NCI-H345 treated with DMSO at 0.1 percent for 48 hours (cell line): ENCODE measurements around the gene BCL2A1.
"Not testable (repeated sequence)": the region's sequence is repeated elsewhere in the genome, so short reads cannot be mapped to it uniquely, and the experiment has no call there.

Experiments
- DNase-seq: peaks from one replicate; lab custom pipeline; 2025; ENCODE audit not compliant: unreplicated experiment; lab: John Stamatoyannopoulos, UW

Gene BCL2A1

DNA sequence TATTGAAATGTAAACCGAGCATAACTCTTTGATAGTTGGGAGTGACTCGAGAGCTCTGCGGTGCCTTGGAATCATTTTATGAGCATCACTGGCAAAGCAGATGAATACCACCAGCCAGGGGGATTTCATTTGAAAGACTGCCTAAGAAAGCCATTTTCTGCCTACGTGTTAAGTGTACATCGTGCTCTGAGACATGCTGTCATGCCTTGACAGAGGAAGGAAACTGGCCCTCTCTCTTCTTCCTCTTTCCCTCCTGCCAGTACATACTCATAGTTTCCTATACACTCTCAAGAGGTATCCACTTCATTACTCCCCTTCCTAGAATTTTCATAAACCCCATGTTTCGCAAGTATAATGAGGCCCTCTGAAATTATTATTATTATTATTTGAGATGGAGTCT is 8.8 kb downstream of the BCL2A1 start:
- DNase-seq = no peak

DNA sequence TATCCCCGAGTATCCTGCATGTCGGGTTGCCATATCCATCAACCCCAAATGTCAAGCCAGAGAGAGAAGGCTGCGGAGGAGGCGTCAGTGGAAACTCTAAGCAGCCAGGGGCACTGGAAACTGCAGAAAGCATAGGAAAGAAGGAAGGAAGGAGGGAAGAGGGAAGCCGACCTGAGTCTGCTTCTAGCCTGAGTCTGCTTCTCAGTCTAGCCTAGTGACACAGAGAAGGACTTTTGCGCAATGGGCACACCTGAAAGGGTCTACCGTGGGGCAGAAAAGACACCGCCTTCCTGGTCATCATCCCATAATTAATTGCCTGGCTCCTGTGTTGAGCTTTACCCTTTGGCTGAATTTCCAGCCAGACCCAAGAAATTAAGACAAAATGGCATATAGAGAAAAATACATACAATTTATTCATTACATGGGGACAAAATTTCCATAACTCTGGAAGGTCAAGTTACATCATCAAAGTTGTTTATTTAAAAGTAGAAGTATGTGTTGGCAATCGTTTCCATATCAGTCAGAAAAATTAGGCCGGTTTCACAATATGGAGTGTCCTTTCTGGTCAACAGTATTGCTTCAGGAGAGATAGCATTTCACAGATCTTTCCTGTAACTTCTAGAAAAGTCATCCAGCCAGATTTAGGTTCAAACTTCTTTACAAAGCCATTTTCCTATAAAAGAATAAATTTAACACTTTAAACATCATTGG is 10.3 kb downstream of the BCL2A1 start:
- no peak for DNase-seq

DNA sequence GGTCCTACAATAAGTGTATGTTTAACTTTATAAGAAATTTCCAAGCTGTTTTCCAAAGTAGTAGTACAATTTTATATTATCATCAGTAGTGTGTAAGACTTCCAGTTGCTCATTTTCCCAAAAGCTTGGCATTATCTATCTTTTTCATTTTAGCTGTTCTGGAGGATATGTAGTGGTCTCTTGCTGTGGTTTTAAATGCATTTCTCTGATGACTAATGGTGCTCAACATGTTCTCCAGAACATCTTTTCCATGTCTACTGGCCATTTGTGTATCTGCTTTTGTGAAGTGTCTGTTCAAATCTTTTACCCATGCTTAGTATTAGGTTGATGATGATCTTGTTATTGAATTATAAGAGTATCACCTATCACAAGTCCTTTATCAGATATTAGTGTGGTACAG is 13.3 kb downstream of the BCL2A1 start:
- DNase-seq = no peak

DNA sequence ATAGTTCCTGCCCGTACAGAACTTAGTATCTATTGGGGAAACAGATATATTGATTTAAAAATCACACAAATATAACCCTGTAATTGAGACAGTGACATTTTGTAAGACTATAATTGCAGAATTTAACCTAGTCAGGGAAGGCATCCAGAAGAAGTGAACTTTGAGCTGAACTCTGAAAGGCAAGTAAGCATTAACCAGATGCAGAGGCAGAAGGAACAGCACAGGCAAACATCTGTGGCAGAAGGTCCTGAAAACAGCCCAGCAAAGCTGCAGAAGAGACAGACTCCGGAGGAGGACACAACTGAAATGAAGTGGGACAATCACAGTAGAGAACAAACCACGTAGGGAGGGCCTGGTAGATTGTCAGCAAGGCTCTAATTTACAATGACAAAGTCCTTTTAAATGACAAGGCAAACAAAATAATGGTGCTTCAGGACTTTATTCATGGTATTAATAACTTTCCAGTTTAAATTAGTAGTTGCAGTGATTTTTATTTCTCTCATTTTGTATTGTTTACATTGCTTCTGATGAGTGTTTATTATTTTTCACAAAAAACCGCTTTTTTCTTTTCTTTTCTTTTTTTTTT is 14.5 kb downstream of the BCL2A1 start:
- DNase-seq = no peak

DNA sequence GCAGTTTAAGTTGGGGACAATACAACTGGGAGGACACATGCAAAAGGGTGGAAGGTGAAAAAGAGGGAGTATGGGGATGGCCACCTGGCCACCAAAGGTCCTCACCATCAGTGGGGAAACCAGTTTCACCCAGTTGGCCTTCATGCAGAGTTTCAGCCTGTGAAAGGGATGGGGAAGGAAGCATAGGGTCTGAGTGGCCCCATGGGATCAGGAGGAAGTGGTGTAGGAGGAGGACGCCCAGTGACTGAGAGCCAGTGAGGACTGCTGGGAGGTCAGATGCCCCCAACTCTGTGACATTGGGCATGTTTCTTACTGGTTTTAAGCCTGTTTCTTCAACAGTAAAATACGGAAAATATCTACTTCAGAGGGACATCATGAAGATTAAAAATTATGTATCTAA is 16.3 kb downstream of the BCL2A1 start:
- DNase-seq = no peak

DNA sequence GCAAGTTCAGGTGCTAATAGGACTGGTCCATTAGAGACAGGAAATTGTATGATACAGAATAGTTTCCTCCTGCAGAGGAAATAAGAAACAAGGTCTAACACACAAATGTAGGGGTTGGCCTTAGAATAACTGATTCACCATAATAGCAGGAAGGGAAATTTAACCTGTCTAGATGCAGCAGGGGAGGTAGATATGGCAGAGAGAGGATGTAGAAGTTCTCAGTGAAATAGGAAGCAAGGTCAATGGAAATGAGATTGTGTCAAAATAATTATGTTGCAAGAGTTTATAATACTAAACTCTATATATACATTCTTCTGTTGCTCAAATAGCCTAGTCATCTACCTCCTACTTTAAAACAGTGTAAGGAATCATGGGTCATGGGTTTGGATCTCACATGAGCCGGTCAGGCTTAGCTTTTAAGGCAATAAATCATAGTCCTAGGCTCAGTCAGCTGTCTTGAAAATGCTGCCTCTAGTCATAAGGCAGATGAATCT is 17.0 kb downstream of the BCL2A1 start:
- DNase-seq = no peak

DNA sequence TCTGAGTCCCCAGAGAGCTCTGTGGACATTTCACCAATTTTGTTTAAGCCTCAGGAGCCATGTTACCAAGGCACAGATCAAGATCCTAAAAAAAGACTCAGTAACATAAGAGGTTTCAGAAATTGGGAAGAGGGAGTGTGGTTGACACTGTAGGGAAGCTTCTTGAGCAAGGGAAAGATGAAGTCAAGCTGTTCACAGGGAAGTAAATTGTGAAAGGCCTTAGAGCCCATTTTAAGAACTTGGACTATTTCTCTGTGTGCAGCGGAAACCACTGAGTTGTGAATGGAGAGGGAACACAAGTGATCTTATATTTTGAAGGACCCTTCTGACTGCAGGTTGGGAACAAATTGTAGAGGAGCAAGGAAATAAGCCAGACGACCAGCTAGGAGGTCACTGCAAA is 18.7 kb downstream of the BCL2A1 start:
- DNase-seq = no peak

DNA sequence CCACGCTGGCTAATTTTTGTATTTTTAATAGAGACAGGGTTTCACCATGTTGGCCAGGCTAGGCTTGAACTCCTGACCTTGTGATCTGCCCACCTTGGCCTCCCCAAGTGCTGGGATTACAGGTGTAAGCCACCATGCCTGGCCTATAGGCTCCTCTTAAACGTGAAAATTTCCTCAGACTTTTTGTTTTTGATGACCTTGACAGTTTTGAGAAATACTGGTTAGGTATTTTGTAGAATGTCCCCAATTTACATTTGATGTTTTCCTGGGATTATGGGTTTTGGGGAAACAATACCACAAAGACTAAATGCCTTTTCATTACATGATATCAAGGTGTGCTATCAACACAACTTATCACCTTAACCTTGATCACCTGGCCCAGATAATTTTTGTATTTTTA is 20.7 kb downstream of the BCL2A1 start:
- no peak for DNase-seq

DNA sequence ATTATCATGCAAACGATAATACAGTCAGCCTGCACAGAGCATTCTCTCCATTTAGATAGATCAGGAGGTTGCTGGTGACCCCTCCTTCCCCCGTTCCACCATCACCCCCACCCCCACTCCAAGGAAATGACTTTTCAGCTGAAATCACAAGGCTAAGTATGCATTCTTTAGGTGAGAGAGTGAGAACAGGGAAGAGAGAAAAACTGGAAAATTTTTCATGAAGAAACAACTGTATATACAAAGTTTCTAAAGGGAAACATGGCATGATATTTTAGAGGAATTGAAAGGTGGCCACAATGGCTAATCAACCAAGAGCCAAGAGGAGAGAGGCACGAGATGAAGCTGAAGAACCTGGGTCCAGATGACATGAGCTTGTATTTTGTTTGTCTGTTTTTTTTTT is 22.2 kb downstream of the BCL2A1 start:
- DNase-seq = no peak

DNA sequence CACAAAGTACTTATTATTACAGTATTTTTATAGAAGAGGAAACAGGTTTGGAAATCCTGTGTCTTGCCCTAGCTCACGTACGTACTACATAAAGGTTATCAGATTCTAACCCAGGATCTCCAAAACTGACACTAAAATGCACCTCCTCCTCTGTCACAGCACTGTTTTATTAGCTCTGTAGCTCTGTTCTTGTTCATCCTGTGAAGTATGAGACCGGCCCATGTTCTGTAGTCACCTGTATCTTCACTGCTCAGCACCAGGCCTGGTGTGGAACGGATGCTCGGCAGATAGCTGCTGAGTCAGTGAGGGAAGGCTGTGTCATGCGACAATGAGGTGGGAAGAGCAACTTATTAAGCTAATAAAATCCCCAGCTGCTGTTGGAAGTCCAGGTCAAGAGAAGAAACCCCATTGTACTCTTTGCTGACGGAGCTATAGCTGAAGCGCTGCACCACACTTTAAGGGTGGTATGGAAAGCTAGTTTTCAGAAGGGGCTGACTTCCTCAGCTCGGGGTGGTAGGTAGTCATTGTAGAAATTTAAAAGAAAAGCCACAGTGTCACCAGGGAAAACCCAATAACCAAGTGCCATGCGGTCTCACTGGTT is 22.8 kb downstream of the BCL2A1 start:
- DNase-seq = no peak

DNA sequence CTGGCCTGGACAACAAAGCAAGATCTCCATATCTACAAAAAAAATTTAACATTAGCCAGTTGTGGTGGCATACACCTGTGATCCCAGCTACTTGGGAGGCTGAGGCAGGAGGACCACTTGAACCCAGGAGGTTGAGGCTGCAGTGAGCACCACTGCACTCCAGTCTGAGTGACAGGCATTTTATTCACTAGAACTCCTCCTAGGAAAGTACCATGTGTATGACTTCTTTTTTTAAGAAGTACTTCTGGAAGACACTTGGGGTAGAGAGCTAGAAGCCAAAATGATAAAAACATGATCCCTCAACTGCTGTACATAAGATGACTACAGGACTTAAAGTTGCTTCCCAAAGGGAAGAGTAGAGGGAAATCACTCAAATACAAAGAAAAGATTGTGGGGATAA is 24.0 kb downstream of the BCL2A1 start:
- DNase-seq = no peak

DNA sequence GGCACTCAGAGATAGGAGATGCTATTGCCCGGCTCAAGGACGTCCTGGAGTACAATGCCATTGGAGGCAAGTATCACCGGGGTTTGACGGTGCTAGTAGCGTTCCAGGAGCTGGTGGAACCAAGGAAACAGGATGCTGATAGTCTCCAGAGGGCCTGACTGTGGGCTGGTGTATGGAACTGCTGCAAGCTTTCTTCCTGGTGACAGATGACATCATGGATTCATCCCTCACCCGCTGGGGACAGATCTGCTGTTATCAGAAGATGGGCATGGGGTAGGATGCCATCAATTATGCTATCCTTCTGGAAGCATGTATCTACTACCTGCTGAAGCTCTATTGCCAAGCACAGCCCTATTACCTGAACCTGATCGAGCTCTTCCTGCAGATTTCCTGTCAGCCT is 26.4 kb downstream of the BCL2A1 start:
- no peak for DNase-seq

DNA sequence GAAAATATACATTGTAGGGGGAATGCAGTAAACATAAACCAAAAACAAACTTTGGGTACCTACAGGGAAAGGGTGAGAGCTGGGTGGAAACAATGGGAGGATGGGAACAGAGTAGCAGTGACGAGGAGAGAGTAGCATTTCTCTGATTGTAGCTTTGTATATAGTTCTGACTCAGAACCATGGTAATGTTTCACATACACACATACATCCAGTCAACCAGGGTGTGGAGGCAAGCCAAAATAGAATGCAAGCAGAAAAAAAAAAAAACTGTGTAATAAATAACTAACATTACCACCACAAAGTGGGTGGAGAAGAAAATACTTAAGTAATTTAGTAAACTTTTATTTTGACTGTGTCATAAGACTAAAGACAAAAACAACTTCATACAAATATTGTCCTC is 27.2 kb downstream of the BCL2A1 start:
- DNase-seq = no peak

DNA sequence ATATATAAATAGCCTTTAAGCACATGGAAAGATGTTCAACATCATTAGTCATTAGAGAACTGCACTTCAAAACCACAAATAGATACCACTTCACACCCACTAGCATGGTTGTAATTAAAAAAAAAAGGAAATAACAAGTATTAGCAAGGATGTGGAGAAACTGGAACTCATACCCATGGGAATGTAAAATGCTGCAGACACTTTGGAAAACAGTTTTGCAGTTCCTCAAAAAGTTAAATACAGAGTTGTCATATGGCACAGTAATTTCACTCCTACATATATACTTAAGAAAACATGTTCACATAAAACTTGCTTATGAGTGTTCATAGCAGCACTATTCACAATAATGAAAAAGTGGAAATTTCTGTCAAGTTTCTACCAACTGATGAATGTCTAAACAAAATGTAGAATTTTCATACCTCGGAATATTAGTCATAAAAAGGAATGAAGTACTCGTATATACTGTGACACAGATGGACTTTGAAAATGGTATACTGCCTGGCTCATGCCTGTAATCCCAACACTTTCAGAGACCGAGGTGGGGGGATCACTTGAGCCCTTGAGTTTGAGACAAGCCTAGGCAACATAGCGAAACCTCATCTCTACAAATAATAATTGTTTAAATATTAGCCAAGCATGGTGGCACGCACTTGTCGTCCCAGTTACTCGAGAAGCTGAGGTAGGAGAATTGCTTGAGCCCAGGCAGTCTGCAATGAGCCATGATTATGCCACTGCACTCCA is 28.1 kb downstream of the BCL2A1 start:
- DNase-seq = no peak

DNA sequence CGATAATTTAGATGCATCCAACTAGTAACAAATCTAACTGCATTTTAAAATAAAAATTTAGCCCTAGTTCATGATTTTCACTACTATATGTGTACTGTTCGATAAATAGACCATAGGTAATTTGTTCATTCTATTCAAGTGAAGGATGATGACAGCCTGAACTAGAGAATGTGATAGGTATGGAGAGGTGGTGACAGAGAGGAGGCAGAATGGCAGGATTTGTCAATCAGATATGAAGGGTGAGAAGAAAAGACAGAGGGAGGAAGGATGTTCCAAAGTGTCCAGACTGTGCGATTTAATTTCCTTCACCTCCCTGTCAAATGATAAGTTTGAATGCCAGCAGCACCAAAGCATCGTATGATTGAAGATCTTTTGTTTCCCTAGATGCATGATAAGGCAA is 31.6 kb downstream of the BCL2A1 start:
- no peak for DNase-seq

DNA sequence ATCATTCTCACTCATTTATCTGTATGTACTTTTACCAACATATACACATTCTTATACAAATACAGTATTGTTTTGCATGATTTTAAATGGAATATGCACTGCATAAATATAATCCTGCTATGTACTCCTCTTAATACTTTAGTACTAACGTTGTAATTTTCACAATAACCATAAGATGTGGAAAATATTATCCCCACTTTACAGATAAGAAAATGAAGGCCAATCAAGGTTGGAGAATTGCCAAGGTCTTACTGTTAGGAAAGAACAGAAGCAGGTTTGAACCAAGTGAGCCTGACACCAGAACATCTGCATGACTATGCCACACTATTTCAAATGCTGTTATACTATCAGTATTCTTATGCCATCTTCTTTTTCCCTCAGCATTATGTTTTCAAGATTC is 32.9 kb downstream of the BCL2A1 start:
- no peak for DNase-seq

DNA sequence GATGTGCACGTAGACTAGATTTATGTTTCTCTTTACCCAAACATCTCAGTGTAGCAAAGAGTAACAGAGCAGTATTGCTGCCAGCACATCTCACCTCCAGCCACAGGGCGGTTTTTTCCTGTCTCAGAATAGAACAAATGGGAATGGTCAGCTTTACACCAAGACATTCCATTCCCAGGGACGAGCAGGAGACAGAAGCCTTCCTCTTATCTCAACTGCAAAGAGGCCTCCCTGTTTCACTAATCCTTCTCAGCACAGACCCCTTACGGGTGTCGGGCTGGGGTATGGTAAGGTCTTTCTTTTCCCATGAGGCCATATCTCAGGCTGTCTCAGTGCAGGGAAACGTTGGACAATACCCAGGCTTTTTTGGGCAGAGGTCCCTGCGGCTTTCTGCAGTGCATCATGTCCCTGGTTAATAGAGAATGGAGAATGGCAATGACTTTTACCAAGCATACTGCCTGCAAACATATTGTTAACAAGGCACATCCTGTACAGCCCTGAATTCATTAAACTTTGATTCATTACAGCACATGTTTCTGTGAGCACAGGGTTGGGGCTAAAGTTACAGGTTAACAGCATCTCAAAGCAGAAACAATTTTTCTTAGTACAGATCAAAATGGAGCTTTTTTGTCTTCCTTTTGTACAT is 35.3 kb downstream of the BCL2A1 start:
- DNase-seq = not testable (repeated sequence)

DNA sequence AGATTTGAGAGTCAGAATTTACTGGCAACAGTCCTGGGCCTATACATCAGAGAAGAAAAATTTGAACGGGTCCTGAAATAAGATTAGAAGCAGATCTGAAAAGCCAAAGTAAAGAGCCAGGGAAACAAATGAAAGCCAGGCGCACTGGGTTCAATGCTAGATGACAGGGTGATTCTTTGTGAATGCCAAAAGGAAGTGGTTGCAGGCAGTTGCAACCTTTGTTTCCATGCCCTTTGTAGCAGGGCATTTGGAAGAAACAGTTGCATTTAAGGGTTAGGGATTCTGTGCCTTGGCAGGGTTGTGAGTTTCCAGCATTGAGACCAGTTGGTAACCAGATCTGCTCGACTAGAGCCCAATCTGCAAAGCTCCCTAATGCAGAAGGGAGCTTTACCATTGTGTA is 37.8 kb downstream of the BCL2A1 start:
- DNase-seq = no peak

DNA sequence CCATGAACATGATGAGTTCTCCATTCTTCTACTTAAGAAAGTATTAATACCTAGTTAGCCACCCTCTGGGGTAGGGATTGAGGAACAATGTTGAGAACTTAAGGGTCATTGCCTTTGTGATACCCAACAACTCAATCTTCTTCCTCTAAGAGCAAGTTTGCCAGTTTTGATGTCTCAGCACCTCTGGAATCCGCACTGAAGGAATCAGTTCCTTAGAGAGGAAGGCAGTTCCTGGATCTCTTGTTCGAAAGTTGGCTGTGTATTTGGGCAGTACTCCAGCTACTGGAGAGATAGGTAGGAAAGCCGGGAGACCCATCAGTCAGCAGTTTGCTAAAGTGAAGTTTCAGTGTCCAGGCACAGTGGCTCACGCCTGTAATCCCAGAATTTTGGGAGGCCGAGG is 38.5 kb downstream of the BCL2A1 start:
- DNase-seq = no peak

DNA sequence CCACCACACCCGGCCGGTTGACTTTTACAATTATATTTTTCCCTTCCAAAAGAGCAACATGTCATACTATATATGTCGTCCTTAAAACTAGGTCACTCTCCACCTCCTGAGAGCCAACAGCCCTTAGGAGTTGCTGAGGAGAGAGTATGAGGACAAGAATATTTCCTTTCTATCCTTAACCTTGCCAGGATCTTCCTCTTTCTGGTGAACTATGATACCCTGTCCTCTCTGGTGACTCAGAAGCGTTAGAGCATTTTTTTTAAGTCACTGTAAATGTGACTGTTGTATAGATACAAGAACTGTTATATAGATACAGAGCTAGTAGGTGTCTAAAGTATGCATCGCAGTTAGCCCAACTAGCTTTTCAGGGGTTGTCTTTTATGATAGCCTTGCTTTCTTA is 40.5 kb downstream of the BCL2A1 start:
- DNase-seq = no peak

DNA sequence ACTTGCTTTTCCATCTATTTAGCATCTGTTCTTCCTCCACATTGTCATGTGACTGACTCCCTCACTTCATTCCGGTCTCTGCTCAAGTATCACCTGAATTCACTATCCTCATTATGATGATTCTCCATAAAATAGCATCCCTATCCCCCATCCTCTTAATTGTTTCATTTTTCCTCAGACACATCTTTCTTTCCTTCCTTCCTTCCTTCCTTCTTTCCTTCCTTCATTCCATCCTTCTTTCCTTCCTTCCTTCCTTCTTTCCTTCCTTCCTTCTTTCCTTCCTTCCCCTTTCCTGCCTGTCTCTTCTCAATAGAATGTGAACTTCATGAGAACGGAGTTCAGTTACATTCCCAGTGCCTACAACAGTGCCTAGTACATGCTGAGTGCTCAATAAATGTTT is 41.6 kb downstream of the BCL2A1 start:
- no peak for DNase-seq
